ENCODE data around the gene METTL21C.

DNA sequence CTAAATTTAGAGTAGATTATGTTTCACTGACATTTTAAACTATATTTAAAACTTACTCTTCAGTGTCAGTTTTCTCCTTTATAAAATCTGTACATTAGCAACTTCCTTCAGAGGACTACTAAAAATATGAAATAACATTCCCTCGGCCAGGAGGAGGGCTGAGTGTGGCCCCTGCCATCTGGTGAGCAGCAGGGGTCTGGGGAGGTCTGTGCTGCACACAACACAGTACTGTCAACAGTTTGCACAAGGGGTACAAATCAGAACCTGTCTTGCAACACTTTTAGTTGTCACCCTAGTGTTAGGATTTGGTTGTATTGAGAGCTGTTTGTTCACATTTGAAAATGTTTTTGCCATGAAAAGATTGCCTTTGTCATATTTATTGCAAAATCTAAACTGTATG lies 49.1 kb downstream of the METTL21C start:
- TF ChIP-seq CTCF (IDR thresholded peaks at IDR 0.05) (no peak), POLR2A (IDR thresholded peaks at IDR 0.05) (no peak), EP300 (IDR thresholded peaks at IDR 0.05) (no peak)
